Measurements from ENCODE around the gene KCNIP3.

KCNIP3 gene

DNA sequence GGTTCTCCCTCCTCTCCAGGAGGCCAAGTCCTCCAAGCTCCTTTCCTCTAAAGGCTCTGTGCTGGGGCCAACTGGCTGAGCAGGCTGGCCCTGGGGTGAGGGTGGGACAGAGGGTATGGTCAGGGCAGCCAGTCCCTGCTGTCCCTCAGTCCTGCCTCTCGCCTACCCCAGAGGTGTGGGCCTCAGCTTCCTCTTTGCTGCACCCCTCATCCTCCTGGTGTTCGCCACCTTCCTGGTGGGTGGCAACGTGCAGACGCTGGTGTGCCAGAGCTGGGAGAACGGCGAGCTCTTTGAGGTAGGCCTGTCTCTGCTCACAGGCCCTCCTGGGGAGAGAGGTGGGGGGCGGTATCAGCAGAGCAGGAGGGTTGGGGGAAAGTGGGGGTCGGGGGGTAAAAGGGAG is 16.1 kb upstream of the KCNIP3 start:
- Histone ChIP-seq H3K4me3 (replicated peaks; ENCODE audit: low read depth, low read length) (no peak overlapping the region), H3K27me3 (replicated peaks; ENCODE audit: control insufficient read depth, insufficient read depth, low read length) (no peaks in the 10 kb centered on the region), H3K36me3 (ENCODE audit: control insufficient read depth, insufficient read depth, low read length) (no peaks in the 10 kb centered on the region)
- DNase-seq (ENCODE audit: extremely low read depth, insufficient read length): no peak
- TF ChIP-seq, protein P1, sequence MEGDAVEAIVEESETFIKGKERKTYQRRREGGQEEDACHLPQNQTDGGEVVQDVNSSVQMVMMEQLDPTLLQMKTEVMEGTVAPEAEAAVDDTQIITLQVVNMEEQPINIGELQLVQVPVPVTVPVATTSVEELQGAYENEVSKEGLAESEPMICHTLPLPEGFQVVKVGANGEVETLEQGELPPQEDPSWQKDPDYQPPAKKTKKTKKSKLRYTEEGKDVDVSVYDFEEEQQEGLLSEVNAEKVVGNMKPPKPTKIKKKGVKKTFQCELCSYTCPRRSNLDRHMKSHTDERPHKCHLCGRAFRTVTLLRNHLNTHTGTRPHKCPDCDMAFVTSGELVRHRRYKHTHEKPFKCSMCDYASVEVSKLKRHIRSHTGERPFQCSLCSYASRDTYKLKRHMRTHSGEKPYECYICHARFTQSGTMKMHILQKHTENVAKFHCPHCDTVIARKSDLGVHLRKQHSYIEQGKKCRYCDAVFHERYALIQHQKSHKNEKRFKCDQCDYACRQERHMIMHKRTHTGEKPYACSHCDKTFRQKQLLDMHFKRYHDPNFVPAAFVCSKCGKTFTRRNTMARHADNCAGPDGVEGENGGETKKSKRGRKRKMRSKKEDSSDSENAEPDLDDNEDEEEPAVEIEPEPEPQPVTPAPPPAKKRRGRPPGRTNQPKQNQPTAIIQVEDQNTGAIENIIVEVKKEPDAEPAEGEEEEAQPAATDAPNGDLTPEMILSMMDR (IDR thresholded peaks at IDR 0.05; ENCODE audit: insufficient read depth, low read length, poor library complexity, severe bottlenecking): no peak

DNA sequence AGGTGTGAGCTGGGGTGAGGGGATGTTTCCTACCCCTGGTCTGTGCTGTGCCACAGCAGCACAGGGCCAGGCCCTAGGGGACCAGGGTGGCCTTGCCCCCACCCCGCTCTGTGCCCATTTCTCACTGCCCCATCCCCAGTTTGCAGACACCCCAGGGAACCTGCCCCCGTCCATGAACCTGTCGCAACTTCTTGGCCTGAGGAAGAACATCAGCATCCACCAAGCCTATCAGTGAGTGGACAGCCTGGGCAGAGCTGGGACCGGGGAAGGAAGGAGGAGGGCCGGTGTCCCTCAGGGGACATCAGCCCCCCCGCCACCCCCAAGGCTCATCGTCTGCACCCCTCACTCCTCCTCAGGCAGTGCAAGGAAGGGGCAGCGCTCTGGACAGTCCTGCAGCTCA is 15.4 kb upstream of the KCNIP3 start:
- Histone ChIP-seq H3K27me3 (replicated peaks; ENCODE audit: control insufficient read depth, insufficient read depth, low read length) (no peaks in the 10 kb centered on the region), H3K4me3 (replicated peaks; ENCODE audit: low read depth, low read length) (no peak overlapping the region), H3K36me3 (ENCODE audit: control insufficient read depth, insufficient read depth, low read length) (no peaks in the 10 kb centered on the region)
- TF ChIP-seq, protein P1 (IDR thresholded peaks at IDR 0.05; ENCODE audit: insufficient read depth, low read length, poor library complexity, severe bottlenecking): no peak
- no peak for DNase-seq (ENCODE audit: extremely low read depth, insufficient read length)

DNA sequence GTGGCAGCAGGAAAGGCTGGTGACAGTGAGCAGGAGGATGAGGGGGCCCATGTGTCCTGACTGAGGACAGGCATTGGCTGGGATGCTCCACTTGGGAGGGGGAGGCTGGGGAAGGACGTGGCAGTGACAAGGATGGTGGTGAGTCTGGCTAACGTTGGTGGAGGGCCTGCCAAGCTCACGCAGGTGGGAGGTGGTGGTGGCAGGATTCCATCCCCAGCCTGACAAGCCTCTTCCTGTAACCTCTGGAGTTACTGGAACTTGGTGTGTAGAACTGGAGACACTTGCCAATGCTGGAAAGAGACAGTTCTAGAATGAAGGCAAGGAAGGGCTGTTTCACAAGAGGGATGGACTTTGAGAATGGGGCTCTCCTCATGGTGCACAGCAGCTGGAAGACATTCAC is 14.7 kb upstream of the KCNIP3 start:
- no peak overlapping the region for H3K4me3 ChIP-seq (replicated peaks; ENCODE audit: low read depth, low read length)
- DNase-seq (ENCODE audit: extremely low read depth, insufficient read length): no peak
- no peaks in the 10 kb centered on the region for H3K27me3 ChIP-seq (replicated peaks; ENCODE audit: control insufficient read depth, insufficient read depth, low read length)
- TF ChIP-seq, protein P1 (IDR thresholded peaks at IDR 0.05; ENCODE audit: insufficient read depth, low read length, poor library complexity, severe bottlenecking): no peak
- no peaks in the 10 kb centered on the region for H3K36me3 ChIP-seq (ENCODE audit: control insufficient read depth, insufficient read depth, low read length)

DNA sequence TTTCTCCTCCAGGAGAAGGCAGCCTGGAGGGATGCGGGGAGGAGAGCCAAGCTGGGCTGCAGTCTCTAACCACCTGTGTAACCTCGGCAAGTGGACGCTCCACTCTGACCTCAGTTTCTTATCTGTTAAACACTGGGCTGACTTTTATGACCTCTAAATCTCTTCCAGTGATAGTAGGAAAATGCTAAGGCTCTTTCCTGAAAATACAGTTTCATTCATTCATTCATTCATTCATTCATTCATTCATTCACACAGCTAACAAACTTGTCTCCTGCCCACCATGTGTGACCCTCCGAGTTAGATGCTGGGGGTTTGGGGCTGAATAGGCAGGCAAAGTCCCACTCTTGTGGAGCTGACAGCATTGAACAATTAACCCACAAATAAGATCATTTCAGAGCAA is 13.6 kb upstream of the KCNIP3 start:
- TF ChIP-seq, protein P1 (IDR thresholded peaks at IDR 0.05; ENCODE audit: insufficient read depth, low read length, poor library complexity, severe bottlenecking): no peak
- Histone ChIP-seq H3K4me3 (replicated peaks; ENCODE audit: low read depth, low read length) (no peak overlapping the region), H3K36me3 (ENCODE audit: control insufficient read depth, insufficient read depth, low read length) (no peaks in the 10 kb centered on the region), H3K27me3 (replicated peaks; ENCODE audit: control insufficient read depth, insufficient read depth, low read length) (no peaks in the 10 kb centered on the region)
- no peak for DNase-seq (ENCODE audit: extremely low read depth, insufficient read length)

DNA sequence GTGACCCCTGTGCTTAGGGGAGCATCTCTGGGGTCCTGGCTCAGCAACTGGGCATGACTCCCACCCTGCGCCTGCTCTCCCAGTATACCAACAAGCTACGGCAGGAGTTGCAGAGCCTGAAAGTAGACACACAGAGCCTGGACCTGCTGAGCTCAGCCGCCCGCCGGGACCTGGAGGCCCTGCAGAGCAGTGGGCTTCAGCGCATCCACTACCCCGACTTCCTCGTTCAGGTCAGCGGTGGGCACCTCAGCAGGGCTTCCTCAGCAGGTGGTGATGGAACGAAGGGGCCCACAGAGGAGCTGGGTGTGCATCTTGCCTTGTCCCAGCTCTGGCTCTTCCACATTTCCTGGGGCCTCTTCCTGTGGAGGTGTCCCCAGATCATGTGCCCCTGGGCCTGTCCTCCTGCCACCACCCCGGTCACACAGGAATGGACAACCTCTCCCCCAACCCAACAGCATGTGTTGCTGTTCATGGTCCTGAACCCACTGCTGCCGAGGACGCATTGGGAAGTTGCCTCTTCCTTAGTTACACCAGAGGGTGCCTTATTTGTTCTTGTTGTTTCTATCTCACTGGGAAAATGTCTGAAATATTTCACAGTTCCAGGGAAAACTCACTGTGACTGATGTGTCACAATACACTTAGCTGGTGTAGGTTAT is 12.1 kb upstream of the KCNIP3 start:
- Histone ChIP-seq H3K4me3 (replicated peaks; ENCODE audit: low read depth, low read length) (no peak overlapping the region), H3K27me3 (replicated peaks; ENCODE audit: control insufficient read depth, insufficient read depth, low read length) (no peaks in the 10 kb centered on the region), H3K36me3 (ENCODE audit: control insufficient read depth, insufficient read depth, low read length) (no peaks in the 10 kb centered on the region)
- DNase-seq (ENCODE audit: extremely low read depth, insufficient read length): no peak
- TF ChIP-seq, protein P1 (IDR thresholded peaks at IDR 0.05; ENCODE audit: insufficient read depth, low read length, poor library complexity, severe bottlenecking): no peak

DNA sequence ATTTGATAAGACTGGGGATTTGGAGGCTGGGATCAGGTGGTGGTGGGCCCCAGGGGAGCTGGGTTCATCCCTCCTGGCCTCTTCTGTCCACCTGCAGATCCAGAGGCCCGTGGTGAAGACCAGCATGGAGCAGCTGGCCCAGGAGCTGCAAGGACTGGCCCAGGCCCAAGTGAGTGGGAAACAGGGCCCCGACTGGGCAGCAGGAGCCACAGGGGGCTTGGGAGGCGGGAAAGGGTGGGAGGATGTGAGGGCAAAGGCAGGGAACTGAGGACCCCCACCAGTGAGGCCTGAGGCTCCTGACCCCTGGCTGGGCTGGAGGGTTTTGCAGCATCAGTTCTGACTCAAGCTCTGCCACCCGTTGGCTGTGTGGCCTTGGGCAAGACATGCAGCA is 11.6 kb upstream of the KCNIP3 start:
- Histone ChIP-seq H3K27me3 (replicated peaks; ENCODE audit: control insufficient read depth, insufficient read depth, low read length) (no peaks in the 10 kb centered on the region), H3K36me3 (ENCODE audit: control insufficient read depth, insufficient read depth, low read length) (no peaks in the 10 kb centered on the region), H3K4me3 (replicated peaks; ENCODE audit: low read depth, low read length) (no peak overlapping the region)
- TF ChIP-seq, protein P1 (IDR thresholded peaks at IDR 0.05; ENCODE audit: insufficient read depth, low read length, poor library complexity, severe bottlenecking): no peak
- DNase-seq (ENCODE audit: extremely low read depth, insufficient read length): no peak
